HG03097 (cell line): ENCODE results near the gene SNX19.

Source experiments
- ATAC-seq: cut with Tn5 transposase; IDR thresholded peaks from one replicate; pipeline ENCODE4 v1.9.1; 2021; ENCODE audit not compliant: unreplicated experiment, low FRiP score

Gene SNX19

DNA sequence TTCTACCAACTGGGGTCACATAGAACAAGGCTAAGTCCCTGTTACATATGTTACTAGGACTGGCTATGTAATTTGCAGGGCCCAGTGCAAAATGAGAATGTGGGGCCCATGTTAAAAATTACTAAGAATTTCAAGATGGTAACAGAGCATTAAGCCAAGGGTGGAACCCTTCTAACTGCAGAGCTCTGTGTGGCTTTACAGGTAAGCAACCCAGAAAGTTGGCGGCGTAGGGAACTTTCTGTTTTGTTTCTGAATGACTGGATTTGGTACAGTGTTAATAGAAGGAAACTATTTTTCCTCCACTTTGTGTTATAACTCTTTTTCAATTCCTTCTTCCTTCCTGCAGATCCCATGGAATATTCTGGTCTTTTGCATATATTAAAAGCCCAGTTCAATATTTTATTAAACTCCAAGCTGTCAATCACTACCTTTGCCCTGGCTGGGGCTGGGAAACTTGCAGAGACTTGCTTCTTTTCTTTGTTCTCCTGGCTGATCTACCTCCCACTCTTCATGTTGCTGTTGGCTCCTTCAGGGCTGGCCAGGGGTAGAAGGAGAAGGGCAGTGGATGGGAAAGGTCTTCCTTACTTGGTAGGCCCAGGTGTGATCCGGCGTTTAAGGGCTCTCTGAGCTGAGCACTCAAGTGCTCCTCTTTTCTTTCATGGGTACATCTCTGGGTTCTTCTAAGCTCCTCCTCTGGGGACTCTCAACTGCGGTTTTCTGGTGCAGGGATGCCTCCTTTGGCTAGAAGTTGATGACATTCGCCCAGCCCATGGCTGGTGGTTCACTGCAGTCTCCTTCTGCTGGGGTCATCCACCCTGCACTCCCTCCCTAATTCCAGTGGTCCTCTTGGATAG, 67.7 kb downstream of the SNX19 start:
- no peak for ATAC-seq

DNA sequence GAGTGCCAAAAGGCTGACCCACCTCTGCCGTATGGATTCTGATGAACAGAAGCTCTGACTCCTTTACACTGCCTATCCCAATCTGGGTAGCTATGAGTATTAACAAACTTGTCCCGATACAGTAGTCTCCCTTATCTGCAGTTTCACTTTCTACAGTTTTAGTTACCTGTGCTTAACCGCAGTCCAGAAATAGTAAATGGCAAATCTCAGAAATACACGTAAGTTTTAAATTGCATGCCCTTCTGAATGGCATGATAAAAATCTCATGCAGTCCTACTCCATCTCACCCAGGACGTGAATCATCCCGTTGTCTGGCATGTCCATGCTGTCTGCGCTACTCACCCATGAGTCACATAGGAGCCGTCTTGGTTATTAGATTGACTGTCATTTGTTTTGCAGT, 68.8 kb downstream of the SNX19 start:
- ATAC-seq = no peak

DNA sequence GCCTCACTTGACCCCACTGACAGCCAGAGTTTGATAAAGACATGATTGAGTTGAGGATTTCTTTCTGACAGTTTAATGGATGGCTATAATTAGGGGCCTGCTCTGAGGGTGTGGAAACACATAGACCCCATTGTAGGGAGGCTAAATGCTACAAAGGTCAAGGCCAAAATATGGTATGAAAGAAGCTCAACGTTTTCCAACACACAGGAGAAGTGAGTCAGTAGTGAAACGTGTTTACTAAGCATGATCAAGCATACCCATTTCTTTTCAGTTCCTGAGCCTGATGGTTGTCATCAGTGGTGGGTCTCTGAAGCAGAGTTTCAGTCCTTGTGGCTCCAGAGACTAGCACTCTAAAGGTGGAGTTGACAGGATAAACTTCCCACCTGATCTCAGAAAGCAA, 69.7 kb downstream of the SNX19 start:
- ATAC-seq = no peak

DNA sequence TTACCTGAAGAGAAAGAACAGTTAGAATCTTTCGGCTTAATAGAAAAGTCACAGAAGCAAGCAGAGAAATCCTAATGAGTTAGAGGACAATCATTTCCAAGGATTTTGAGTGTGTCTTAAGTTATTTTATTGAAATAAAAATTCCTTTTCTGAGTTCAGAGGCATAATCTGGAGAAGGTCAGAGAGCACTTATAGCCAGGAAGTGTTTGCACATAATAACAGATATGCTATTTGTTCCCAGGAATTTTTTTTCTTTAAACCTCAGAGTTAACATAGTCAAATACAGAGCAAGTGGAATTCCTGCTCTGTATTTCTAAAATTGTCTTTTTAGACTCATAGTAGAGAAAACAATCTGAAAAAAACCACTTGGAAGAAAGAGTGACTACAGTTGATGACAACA, 74.3 kb downstream of the SNX19 start:
- ATAC-seq = no peak

DNA sequence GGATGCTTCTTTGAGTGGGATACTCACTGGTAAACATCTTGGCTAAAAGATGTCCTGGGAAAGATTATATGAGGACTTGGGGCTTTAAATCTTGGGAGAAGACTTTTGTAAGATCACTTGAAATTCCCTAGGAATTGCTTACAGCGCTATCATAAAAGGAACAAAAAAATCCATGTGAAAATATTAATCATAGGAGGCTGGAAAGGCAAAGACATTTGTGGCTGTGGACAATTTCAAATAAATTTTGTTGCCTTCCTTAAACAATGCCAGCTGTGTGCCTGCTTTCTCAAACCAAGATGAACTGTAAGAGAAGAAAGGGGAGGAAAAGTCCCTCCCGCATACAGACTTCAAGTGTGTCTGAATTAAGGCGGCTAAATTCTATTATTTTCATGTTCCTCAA, 75.6 kb downstream of the SNX19 start:
- no peak for ATAC-seq

DNA sequence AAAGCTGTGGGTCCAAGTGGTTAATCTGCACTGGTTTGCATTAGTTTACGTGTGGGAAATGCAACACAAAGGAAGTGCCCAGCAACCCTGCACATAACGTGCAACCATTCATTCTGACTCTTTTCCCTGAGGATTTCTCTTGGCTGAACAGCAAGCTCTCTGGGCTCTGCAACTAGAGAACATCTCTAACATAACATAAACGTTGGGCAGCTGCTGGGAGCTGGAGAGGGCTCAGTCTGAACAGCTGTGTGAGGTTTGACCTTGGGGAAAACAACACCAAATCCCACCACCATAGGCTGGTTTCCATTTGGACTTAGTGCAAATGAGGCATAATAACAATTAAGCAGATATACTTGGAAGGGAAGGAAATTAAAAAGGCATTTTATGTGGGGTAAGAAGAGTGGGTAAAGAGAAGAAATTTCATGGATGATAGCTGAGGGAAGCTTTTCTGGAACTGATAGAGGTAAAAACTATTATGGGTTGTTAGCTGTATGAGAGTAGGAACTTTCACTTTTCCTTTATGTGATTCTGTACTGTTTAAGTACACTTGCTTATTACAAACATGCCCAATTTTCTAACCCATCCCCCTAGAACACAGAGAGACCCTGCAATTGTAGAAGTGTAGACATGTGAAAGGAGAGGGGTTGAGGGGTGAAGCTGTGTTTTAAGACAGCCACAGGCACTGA, 76.2 kb downstream of the SNX19 start:
- no peak for ATAC-seq

DNA sequence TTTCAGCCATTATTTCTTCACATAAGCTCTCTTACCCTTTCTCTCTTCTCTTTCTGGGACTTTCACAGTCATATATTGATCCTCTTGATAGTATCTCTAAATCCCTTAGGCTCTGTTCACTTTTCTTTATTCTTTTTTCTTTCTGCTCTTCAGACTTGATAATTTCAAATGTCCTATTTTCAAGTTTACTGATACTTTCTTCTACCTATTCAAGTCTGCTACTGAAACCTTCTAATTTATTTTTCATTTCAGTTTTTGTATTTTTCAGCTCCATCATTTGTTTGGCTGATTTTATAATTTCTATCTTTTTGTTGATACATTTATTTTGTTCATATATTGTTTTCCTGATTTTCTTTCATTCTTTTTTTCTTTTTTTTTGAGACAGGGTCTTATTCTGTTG, 79.1 kb downstream of the SNX19 start:
- ATAC-seq = no peak

DNA sequence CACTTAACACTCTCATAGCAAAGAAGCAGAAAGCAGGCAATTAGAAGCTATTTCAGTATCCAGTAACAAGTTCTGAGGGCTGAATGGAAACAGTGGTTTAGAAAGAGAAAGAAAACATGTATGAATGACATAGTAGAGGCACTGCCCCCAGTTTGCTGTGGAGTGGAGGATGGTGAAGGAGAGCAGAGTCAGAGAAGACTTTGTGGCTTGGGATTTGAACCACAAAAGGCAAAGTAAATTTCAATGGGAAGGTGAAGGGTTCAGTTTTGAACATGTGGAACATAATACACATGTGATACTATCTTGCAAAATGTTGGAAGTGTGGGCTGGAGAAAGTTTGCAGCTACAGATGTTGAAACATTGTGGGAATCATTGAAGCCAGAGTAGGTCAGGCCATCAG, 81.4 kb downstream of the SNX19 start:
- ATAC-seq = no peak

DNA sequence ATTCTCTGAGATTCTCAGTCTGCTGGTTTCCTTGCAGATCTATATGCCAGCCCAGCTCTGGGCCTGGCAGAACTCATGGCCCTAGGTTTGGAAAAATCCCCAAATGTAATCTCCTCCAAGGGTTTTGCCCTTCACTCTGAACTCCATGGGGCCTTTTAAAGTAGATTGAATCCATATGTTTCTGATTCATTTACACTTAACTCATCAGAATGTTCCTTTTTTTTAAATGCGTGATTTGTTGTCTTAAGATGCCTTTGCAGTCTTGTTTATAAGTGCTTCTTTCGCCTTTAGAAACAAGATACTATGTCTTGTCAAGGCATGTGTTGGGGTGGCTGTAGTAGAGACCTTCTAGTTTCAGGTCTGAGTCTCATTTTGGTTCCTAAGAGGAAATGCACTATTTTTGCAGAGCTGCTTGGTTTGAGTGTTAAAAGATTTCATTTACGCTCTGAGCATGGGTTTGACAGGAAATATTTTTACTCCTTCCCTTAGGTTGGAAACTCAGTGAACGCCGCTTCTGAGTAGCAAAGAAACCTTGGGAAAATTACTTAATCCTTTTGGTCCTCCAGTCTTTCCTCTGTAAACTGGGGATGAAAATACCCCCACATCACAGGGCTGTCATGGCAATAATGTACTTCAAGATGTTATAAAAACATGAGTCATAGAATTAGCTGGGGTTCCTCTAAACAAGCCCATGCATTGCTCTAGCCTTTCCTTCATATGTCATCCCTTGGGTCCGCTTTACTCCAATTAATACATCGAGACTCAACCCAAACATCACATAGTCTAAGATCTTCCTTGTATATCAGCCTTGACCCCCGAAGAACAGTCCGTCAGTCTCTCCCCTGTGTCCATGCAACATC, 83.5 kb downstream of the SNX19 start:
- ATAC-seq = no peak

DNA sequence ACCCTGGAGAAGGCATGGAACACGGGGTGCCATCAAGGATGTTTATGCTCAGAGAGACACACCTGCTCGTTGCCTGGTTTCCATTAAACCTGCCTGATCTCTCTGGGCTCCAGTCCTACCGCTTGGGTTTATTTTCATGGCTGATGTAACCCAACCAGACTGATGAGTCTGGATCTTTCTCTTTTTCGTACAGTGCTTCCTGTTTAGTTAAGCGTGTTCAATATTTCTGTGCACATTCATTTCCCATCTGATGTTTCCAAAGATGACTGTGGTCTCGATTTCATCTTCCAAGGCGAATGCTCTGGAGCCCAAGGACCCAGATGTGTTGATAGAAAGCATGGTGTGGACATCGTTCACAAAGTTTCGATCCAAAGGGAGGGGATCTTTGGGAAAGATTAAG, 84.3 kb downstream of the SNX19 start:
- no peak for ATAC-seq

DNA sequence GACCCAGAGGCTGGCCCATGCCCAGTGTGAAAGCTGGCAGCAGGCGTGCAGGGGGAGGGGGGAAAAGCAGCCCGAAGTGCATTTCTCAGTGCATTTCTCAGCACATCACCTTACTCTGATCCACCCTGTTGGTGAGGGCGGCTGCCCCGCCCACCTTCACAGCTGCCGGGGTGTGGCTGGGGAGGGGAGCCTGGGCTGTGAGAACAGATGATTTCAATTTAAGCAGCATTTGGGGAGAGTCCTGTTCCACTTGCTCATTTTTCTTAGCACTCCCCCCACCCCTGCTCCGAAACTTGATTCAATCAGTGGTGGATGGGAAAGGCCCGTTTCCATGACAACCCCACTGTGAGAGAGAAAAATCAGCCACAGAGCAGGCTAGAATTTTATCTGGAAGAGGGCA, 84.8 kb downstream of the SNX19 start:
- no peak for ATAC-seq

DNA sequence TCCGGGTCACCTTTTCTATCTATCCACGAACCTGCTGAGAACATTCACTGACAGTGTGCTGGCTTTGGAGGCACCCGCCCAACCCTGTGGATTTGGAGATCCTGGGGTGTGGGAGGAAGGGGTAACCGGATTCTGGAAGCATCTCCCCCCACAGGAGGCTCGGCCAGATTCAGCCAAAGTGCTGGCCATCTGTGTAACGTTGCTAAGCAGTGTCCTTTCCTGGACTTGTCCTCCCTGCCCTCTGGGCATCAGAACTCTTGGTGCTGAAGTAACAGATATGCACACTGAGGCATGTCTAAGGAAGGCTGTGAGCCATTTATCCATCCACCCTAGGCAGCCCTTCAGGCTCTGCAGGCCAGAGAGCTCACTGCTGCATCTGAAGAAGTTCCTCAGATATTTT, 85.7 kb downstream of the SNX19 start:
- no peak for ATAC-seq

DNA sequence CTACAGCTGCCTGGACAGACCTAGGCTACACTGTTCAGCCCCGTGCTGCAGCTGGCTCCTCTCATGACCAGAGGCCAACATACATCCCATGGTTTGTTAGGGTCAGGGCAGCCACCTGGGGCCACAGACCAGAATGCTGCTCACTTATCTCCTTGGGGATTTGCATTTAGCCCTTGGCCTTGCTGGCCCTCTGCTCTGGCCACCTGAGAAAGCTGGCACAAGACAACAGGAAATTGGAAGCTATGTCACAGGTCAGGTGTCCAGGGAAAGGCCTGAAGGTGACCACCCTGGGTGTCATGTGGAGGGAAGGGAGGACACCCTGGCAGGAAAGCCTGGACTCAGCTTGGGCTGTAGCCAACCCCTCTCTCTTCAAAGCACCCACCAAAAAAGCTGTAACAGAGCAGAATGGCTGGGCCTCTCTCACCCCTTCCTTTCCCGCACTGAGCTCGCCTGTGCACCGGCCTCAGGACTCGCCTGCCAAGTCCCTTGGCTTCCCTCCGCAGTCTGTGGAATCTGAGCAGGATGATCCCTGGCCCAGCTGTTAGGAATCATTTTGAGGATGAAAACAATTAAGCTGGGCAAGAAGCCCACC, 86.3 kb downstream of the SNX19 start:
- no peak for ATAC-seq

DNA sequence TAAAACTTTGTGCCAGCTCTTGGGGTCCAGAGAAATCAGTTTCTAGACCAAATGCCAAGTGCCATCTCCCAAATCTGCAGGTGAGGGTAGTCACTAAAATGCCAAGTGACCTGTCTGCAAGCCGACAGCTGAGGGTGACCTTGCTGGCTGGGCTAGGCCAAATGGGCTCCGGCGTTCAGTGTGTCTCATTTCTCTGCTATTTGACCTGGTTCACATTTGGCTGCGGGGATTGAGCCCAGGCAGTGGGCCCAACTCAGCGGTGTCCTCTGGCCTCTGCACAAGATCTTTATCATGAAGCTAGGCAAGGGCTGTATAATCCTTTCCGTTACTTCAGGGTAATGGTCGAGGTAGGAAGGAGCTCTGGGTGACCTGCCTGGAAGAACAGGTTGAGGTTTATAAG, 87.5 kb downstream of the SNX19 start:
- no peak for ATAC-seq

DNA sequence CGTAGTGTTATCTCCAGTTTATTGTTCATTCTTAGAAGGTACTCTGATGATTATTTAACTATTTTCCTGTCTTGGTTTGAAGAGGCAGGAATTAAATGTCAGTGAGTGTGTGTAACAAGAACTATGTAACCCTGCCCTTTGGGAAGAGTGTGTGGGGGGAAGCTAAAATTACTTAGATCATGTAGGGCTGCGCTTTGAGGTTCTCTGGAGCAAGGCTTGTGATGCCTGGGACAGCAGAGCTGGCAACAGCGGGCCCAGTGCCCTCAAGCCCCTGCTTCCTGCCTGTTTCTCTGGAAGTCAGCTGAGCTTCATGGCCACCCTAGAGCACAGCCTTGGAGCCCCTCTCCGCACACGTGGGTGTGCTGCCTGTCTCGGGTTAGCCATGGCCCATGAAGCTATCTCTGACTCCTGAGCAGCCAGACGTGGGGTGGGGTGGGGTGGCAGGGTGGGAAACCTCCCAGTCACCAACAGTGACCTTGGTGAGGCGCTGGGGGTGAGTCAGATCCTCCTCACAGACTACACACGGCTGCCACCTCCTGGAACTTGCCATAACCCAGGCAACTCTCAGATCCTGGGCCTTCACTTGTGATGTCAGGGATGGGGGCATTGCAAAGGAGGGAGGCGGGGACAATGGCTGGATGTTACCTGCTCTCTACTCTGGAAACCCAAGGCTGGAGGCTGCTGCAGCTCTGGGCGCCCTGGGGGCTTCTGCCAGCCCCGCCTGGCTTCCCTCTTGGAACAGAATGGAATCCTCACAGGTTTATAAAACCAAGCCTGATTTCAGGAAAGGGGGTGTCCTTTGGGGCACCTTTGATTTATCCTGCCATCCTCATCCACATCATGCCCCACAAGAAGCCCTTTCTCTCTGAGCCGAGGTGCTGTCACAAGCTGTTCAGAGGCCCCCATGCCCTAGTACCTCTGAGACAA, 88.6 kb downstream of the SNX19 start:
- ATAC-seq = no peak

DNA sequence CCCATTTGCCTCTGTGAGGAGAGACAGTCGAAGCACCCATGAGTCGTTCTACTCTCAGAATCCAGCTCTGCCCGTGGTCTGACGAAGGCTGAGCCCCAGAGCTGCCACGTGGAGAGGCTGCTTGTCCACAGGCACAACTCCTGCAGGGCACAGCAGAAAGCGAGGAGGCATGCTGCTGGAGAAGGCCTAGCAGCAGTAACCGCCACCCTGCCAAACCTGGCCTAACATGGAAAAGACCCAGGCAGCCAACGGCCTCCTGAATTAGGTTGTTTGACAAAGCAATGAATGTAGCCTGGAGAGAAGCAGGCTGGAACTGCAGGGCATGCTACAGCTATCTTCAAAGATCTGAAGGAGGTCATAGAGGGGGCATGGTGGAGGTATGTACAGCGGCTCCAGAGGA, 89.7 kb downstream of the SNX19 start:
- no peak for ATAC-seq

DNA sequence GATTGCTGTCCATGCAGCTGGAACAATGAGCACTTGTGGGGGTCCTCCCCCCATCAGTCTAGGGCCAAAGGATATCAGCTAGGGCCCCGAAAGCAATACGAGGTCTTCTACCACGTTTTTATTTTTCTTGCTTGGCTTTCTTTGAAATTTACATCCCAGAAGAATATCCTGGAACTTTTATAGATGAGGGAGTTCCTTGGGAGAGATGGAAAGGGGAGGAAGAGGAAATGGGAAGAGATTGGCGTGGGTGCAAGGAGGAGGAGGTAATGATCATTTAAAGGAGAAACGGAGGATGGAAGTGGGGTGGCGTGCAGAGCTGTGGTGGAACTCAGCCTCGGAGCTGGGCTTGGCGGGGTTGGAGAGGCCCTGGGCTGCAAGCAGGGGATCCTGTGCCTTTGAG, 90.3 kb downstream of the SNX19 start:
- ATAC-seq = no peak

DNA sequence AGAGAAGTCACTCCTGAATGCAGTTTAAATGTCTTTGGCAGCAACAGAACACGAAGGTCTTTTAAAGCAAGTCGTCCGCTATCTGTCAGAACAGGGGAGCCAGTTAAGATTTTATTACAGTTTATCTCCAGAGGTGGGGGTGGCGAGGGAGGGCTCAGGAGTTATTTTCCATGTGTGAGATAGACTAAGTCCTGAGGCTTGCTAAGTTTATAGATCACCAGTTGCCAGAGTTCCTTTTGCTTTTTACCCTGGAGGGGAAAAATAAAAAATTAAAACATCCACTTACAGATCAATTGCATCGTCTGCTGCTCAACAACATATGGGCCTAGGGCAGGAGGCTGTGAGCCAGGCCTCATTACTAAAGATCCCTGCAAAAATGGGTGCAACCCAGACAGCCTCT, 90.7 kb downstream of the SNX19 start:
- ATAC-seq = no peak
